Measurements from ENCODE around the gene DBR1.

The DBR1 gene

GRCh38 chr3:138174421-138175131 is at the start of gene DBR1:
TSS of gene DBR1 (minus strand) at chr3:138174921. CDS start at chr3:138174795, 126 bp downstream.
- DNase-seq: peak; percentile 82

GRCh38 chr3:138222942-138223287 is 48.2 kb upstream of the DBR1 start:
- no peak for DNase-seq

GRCh38 chr3:138222131-138222941 is 47.6 kb upstream of the DBR1 start:
- no peak for DNase-seq

- DNase-seq: no peak
Measured at GRCh38 chr3:138220788-138221187, 46.1 kb upstream of the DBR1 start.

- DNase-seq: no peak
Measured at GRCh38 chr3:138220242-138220641, 45.5 kb upstream of the DBR1 start.

GRCh38 chr3:138219255-138219654 is 44.5 kb upstream of the DBR1 start:
- no peak for DNase-seq

GRCh38 chr3:138213398-138214085 is 38.8 kb upstream of the DBR1 start:
- DNase-seq: no peak

- no peak for DNase-seq
Measured at GRCh38 chr3:138210528-138210927, 35.8 kb upstream of the DBR1 start.

- DNase-seq: no peak
Measured at GRCh38 chr3:138206196-138206595, 31.5 kb upstream of the DBR1 start.

- DNase-seq: no peak
Measured at GRCh38 chr3:138205527-138205926, 30.8 kb upstream of the DBR1 start.

- no peak for DNase-seq
Measured at GRCh38 chr3:138203938-138204337, 29.2 kb upstream of the DBR1 start.

GRCh38 chr3:138202945-138203701 is 28.4 kb upstream of the DBR1 start:
- DNase-seq: no peak

GRCh38 chr3:138200424-138200823 is 25.7 kb upstream of the DBR1 start:
- no peak for DNase-seq

- no peak for DNase-seq
Measured at GRCh38 chr3:138199851-138200250, 25.1 kb upstream of the DBR1 start.

GRCh38 chr3:138197524-138197923 is 22.8 kb upstream of the DBR1 start:
- DNase-seq: no peak

GRCh38 chr3:138197058-138197457 is 22.3 kb upstream of the DBR1 start:
- no peak for DNase-seq

- DNase-seq: no peak
Measured at GRCh38 chr3:138196023-138196422, 21.3 kb upstream of the DBR1 start.

- no peak for DNase-seq
Measured at GRCh38 chr3:138195481-138195880, 20.8 kb upstream of the DBR1 start.

- no peak for DNase-seq
Measured at GRCh38 chr3:138188013-138188730, 13.5 kb upstream of the DBR1 start.

GRCh38 chr3:138187296-138188012 is 12.7 kb upstream of the DBR1 start, which contains the start of gene ARMC8:
TSS of gene ARMC8 (plus strand) at chr3:138187301. CDS start at chr3:138187555, 254 bp downstream.
- no peak for DNase-seq

- DNase-seq: peak; percentile 71
Measured at GRCh38 chr3:138186803-138187295, 12.1 kb upstream of the DBR1 start.
